Caki2 (cell line): ENCODE measurements around the gene SCT. TPM values are rescaled to one million over a fixed set of nuclear protein-coding genes. Genes with fewer than 3 reads are reported as not detected.
"Not testable (repeated sequence)": the region's sequence is repeated elsewhere in the genome, so short reads cannot be mapped to it uniquely, and the experiment has no call there.

Experiments used
- DNase-seq: peaks from one replicate; pipeline ENCODE4 v3.0.0-alpha.2; 2015; ENCODE audit warnings: low read depth
- in situ Hi-C: cut with HindIII; loops from 2 replicates; pipeline ENCODE4 v1.10.0; 2016; ENCODE audit warnings: low sequenced_read_pairs, low pct_unique_long_range_greater_than_20kb, mixed read lengths
- total RNA-seq: library from RNA; depleted of rRNA; stranded (reverse); fragments of >200 nt; shearing (Covaris generic); gene quantifications from 2 replicates; pipeline ENCODE4 v1.2.3, GENCODE V29; 2014; ENCODE audit warnings: low replicate concordance

The SCT gene
- total RNA-seq, 1 experiment from 2014 or later, result not detected

GRCh38 chr11:647672-648158, 20.7 kb upstream of the SCT start:
- in situ Hi-C loops, DNase-seq: not testable (repeated sequence)

GRCh38 chr11:646214-646613, 19.2 kb upstream of the SCT start:
- no peak for DNase-seq
- in situ Hi-C loops, result no loop called here

DNA sequence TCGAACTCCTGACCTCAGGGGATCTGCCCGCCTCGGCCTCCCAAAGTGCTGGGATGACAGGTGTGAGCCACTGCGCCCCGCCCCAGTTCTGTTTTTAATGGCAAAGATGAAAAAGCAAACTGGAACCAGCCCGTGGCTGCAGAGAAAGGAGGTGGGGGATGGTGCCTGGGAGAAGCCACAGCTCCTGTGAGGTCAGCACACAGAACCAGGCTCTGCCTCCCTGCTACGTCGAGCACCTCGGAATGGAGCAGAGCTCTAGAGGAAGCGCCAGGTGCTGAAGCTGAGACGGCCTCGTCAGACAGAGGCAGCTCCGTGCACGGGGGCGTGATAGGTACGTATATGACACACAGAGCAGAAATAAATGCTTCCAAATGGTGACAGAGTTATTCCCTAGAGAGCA, 18.6 kb upstream of the SCT start:
- in situ Hi-C loops, result no loop called here
- DNase-seq, result no peak

DNA sequence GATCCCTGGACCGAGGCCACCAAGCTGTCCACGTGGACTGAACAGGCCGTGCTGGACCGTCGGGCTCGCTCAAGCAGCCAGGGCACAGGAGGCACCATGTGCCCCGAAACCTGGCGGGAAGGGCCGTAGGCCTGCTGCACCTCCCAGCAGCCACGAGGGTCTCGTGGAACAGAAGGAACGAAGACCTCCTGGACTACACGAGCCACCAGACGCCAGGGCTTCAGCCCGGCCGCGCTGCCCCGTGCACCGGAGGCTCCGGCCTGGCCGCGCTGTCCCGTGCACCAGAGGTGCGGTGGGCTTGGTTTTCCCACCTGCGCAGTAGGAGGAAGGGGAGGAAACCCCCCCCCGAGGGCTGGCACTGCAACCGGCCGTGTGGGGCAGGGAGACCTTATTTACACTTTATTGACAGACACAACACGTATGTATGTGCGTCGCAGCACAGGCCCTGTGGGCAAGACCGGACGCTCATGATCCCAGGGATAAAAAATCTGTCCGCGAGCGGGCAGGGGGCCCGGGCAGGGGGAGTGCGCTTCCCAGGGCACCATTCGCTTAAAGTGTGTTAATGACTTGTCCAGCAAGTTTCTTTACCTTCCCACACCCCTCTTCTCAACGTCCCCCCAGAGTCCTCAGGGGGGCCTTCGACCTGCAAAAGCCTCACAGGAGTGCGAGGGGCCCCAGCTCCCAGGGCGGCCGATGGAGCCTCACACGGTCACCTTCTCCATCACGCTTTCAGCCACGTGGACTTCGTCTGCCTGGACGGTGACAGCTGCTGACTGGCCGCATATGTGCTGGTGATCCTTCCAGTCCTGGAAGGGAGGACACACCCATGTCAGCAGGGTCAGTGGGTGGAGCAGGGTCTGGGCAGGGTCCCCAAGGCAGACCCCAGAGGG, 17.1 kb upstream of the SCT start:
- no peak for DNase-seq
- in situ Hi-C loops, result no loop called here

DNA sequence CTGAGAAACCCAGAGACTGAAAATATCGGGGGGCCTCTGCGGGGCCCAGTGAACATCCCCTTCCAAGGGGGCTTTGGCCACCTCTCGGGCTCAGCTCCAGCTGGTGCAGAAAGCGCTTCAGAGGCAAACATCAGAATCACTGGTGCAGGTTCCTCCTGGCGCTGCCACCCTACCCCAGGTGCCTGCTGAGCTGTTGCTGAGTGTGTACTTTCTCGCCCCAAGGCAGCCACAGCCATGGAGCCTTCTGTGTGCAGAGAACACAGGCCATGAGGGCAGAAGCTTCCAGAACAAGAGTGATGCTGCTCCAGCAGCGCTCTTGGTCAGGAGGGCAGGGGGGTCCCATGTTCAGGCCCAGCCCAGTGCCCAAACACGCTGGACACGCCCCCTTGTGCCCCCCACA, 16.4 kb upstream of the SCT start:
- in situ Hi-C loops, result no loop called here
- no peak for DNase-seq

DNA sequence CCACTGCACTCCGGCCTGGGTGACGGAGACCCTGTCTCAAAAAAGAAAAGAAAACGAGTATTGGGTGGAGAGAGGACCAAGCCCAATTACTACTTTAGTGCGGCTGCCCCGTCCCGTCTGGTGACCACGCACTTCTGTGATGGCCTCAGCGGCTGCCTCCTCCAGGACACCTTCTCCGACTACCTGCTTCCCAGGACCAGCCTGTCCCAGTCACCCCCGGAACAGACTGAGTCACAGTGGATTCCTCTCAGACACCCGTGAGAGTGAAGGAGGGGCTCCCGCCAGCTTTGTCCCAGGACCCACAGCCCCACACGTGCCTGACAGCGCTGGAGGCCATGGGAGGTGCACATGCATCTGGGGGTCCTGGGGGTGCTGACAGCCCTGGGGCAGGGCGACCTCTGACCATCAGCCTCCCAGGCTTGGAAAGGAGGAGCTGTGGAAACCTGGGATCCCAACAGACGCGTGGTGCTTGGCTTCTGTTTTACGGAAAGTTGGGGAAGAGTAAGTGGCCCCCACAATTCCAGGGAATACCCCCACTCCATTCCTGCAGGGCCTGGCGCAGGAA, 14.9 kb upstream of the SCT start:
- in situ Hi-C loops, result no loop called here

GRCh38 chr11:640021-640706, 13.2 kb upstream of the SCT start:
- no peak for DNase-seq
- in situ Hi-C loops, result no loop called here

More for the DNA sequence above, 14.9 kb upstream of the SCT start:
- no peak for DNase-seq

DNA sequence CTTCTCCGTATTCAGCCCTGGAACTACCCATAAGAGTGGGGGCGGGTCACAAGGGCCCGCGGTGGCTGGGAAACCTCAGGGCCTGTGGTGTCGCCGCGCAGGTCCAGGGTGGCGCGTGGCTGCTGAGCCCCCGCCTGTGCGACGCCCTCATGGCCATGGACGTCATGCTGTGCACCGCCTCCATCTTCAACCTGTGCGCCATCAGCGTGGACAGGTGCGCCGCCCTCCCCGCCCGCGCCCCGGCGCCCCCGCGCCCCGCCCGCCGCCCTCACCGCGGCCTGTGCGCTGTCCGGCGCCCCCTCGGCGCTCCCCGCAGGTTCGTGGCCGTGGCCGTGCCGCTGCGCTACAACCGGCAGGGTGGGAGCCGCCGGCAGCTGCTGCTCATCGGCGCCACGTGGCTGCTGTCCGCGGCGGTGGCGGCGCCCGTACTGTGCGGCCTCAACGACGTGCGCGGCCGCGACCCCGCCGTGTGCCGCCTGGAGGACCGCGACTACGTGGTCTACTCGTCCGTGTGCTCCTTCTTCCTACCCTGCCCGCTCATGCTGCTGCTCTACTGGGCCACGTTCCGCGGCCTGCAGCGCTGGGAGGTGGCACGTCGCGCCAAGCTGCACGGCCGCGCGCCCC, 12.5 kb upstream of the SCT start:
- in situ Hi-C loops, result no loop called here
- DNase-seq, result no peak

DNA sequence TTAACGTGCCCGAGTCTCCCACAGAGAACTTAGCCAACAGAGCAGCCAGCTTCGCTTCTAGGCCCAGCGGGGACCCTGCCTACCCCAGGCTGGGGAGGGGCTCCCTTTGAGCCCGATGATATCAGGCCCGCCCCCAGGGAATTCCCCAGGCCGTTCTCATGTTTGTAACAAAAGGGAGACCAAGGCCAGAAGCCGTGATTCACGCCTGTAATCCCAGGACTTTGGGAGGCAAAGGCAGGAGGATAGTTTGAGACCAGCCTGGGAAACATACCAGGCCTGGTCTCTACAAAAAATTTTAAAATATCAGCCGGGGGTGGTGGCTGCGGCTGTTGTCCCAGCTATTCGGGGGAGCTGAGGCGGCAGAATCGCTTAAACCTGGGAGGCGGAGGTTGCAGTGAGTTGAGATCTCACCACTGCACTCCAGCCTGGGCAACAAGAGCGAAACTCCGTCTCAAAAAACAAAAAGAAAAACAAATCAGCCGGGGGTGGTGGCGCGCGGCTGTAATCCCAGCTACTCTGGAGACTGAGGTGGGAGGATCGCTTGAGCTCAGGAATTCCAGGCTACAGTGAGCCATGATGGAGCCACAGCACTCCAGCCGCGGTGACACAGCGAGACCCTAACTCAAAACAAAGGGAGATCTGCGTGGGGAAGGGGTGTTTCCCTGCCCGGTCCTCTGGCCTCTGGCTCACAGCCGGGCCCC, 11.8 kb upstream of the SCT start:
- in situ Hi-C loops, result no loop called here
- DNase-seq, result no peak

GRCh38 chr11:637593-638521, 10.9 kb upstream of the SCT start:
- in situ Hi-C loops, result no loop called here
- DNase-seq, result no peak

GRCh38 chr11:637333-637592, 10.3 kb upstream of the SCT start:
- in situ Hi-C loops, result no loop called here

DNA sequence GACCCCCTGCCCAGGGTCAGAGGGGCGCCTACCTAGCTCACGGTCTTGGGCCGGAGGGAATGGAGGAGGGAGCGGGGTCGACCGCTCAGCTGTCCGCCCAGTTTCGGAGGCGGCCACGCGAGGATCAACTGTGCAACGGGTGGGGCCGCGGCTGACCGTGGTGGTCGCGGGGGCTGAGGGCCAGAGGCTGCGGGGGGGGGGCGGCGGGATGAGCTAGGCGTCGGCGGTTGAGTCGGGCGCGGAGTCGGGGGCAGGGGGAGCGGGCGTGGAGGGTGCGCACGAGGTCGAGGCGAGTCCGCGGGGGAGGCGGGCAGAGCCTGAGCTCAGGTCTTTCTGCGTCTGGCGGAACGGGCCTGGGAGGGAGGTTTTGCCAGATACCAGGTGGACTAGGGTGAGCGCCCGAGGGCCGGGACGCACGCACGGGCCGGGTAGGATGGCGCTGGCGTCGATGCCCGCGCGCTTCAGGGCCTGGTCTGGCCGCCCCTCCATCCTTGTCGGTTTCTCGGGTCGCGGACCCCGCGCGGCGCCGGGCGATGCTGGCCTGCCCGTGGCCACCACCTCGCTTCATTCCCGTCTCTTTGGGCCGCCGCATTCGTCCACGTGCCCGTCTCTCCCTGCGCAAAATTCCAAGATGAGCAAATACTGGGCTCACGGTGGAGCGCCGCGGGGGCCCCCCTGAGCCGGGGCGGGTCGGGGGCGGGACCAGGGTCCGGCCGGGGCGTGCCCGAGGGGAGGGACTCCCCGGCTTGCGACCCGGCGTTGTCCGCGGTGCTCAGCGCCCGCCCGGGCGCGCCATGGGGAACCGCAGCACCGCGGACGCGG, 9.7 kb upstream of the SCT start, which contains the start of gene DRD4:
Gene DRD4 (plus strand): TSS at position 759 of the 822 bp plus-strand sequence. CDS start 36 bp downstream, at position 795.
- no peak for DNase-seq

More at GRCh38 chr11:637333-637592, 10.3 kb upstream of the SCT start:
- DNase-seq, result no peak

GRCh38 chr11:635945-636510, 9.0 kb upstream of the SCT start:
- in situ Hi-C loops, result no loop called here
- no peak for DNase-seq

More for the DNA sequence above, 9.7 kb upstream of the SCT start, which contains the start of gene DRD4:
- in situ Hi-C loops, result no loop called here

DNA sequence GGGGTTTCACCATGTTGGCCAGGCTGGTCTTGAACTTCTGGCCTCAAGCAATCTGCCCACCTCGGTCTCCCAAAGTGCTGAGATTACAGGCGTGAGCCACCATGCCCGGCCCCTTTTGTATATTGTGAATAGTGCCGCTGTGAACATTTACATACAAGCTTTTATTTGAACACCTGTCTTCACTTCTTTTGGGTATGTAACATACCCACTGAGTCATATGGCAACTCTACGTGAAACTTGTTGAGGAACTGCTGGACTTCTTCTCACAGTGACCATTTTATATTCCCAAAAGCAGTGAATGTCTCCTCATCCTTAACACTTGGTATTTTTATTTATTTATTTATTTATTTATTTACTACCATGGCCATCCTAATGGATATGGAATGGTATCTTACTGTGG, 3.9 kb upstream of the SCT start:
- DNase-seq, result no peak
- in situ Hi-C loops, result no loop called here

DNA sequence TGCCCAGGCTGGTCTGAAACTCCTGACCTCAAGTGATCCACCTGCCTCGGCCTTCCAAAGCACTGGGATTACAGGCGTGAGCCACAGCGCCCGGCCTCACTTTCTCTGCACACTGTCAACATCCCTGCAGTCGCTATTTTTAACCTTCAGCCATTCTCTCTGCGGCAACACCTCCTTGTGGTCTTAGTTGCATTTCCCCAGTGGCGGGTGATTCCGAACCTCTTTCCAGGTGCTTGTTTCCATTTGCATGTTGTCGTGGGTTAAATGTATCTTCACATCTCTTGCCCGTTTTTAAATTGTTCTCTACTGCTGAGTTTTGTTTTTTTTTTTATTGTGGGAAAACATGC, 2.2 kb upstream of the SCT start:
- no peak for DNase-seq

DNA sequence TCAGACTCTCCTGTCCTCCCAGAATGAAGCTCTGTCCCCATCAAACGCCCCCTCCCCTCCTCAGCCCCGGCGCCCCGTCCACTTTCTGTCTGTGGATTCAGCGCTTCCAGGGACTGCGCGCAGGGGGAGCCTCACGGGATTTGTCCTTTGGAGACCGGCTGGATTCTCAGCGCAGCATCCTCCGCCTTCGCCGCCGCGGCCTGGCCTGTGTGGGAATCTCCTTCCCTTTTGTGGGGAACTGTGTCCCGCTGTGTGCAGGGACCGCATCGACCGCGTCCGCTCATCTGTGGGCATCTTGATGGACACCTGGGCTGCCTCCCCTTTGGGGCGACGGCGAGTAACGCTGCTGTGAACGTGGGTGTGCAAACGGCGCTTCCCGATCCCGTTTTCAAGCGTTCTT, 1.1 kb upstream of the SCT start:
- no peak for DNase-seq
- in situ Hi-C loops, result no loop called here

More for the DNA sequence above, 2.2 kb upstream of the SCT start:
- in situ Hi-C loops, result no loop called here

GRCh38 chr11:627308-627576, 261 bp upstream of the SCT start:
- DNase-seq, result no peak
- in situ Hi-C loops, result no loop called here
